HCT116 (cell line): ENCODE results near the gene SNRPA1. TPM values are rescaled to one million over a fixed set of nuclear protein-coding genes. Genes with fewer than 3 reads are reported as not detected.

Experiments
- ATAC-seq: fragments of 200-7000 bp; cut with Tn5 transposase; 2 replicates; pipeline ENCODE4 v1.9.1; 2020; ENCODE audit warnings: mild to moderate bottlenecking, moderate library complexity
- BruUV-seq: library from RNA; stranded (reverse); fragments of 400-500 nt; replicated peaks from 2 replicates; lab custom pipeline; 2021; lab: Mats Ljungman, UMichigan
- CTCF ChIA-PET: fragments of 300-600 bp; sonication (Branson Sonifier 250); formaldehyde crosslinking; loops from one replicate; lab custom pipeline; 2021; ENCODE audit warnings: antibody characterized with exemption; lab: Charles Lee
- POLR2A ChIA-PET: fragments of 300-600, 350-600 bp; sonication (Branson Sonifier 250); formaldehyde crosslinking; loops from one replicate; lab custom pipeline; 2021; ENCODE audit warnings: antibody characterized with exemption; lab: Charles Lee
- RAD21 ChIA-PET, 2 experiments: fragments of 300-600 bp; sonication (Branson Sonifier 250); formaldehyde crosslinking; loops; one replicate each; lab custom pipeline; 2023; ENCODE audit warnings: low total read pairs in 2 of 2; ENCODE audit not compliant: uncharacterized antibody in 2 of 2, unreplicated experiment in 2 of 2, low non-redundant PET in 1 of 2; lab: Charles Lee
- DNase-seq: peaks from one replicate; pipeline ENCODE4 v3.0.0-alpha.2; 2010; ENCODE audit warnings: low read depth, low spot score
- H2AFZ ChIP-seq: fragments of 200-600 bp; shearing (Covaris generic), sonication (generic); 2 replicates; pipeline ENCODE4 v1.6.1; 2017; ENCODE audit warnings: low read depth, mixed run types, mixed read lengths, antibody characterized with exemption, low read length; ENCODE audit not compliant: poor library complexity, severe bottlenecking
- H3K27ac ChIP-seq: 2 replicates; pipeline ENCODE4 v1.5.1; 2012; ENCODE audit warnings: low read depth, low read length
- H3K27me3 ChIP-seq: fragments of 200-600 bp; sonication (generic); 2 replicates; pipeline ENCODE4 v1.6.1; 2016; ENCODE audit warnings: mixed run types, low read length, mixed read lengths; ENCODE audit not compliant: insufficient read depth
- H3K36me3 ChIP-seq, 2 experiments: fragments of 200-500 bp in 1 of 2; fragments of 200-600 bp in 1 of 2; sonication (Bioruptor generic) in 1 of 2; sonication (generic) in 1 of 2; 2 replicates each; pipeline versions ENCODE4 v1.5.1 to v1.6.1; 2014 to 2016; ENCODE audit warnings: low read length in 2 of 2, inconsistent platforms in 1 of 2, mixed read lengths in 1 of 2, mixed run types in 1 of 2; ENCODE audit not compliant: insufficient read depth in 2 of 2, control insufficient read depth in 1 of 2
- H3K4me1 ChIP-seq, 2 experiments: fragments of 200-600 bp in 1 of 2; sonication (generic) in 1 of 2; 2 replicates each; pipeline versions ENCODE4 v1.5.1 to v1.6.1; 2012 to 2017; ENCODE audit warnings: low read length in 2 of 2, inconsistent platforms in 1 of 2, mild to moderate bottlenecking in 1 of 2, mixed read lengths in 1 of 2, mixed run types in 1 of 2, moderate library complexity in 1 of 2; ENCODE audit not compliant: insufficient read depth in 2 of 2, control insufficient read depth in 1 of 2
- H3K4me2 ChIP-seq: fragments of 200-600 bp; sonication (generic); 2 replicates; pipeline ENCODE4 v1.6.1; 2017; ENCODE audit warnings: mixed run types, low read length, mixed read lengths
- H3K4me3 ChIP-seq, 2 experiments: fragments of 200-600 bp in 1 of 2; sonication (generic) in 1 of 2; replicated peaks in 1 of 2; 2 replicates each; pipeline ENCODE4 v1.5.1; 2011 to 2016; ENCODE audit warnings: low read length in 2 of 2, control low read depth in 1 of 2, low read depth in 1 of 2, mild to moderate bottlenecking in 1 of 2, mixed read lengths in 1 of 2, mixed run types in 1 of 2
- H3K79me2 ChIP-seq: fragments of 200-600 bp; sonication (generic); 2 replicates; pipeline ENCODE4 v1.6.1; 2017; ENCODE audit warnings: mild to moderate bottlenecking, mixed run types, low read length, moderate library complexity, mixed read lengths; ENCODE audit not compliant: insufficient read depth
- H3K9ac ChIP-seq: fragments of 200-600 bp; sonication (generic); 2 replicates; pipeline ENCODE4 v1.6.1; 2016; ENCODE audit warnings: low read length, mixed read lengths
- H3K9me2 ChIP-seq: fragments of 200-600 bp; sonication (generic), shearing (Covaris generic); 2 replicates; pipeline ENCODE4 v1.6.1; 2017; ENCODE audit warnings: mixed run types, mild to moderate bottlenecking, moderate library complexity; ENCODE audit not compliant: insufficient read depth
- H3K9me3 ChIP-seq, 2 experiments: fragments of 200-500 bp in 1 of 2; fragments of 200-600 bp in 1 of 2; sonication (Bioruptor generic) in 1 of 2; sonication (generic) in 1 of 2; 2 replicates each; pipeline ENCODE4 v1.6.1; 2014 to 2017; ENCODE audit warnings: low read length in 2 of 2, mixed read lengths in 2 of 2, inconsistent platforms in 1 of 2, low read depth in 1 of 2, mild to moderate bottlenecking in 1 of 2, mixed run types in 1 of 2, moderate library complexity in 1 of 2; ENCODE audit not compliant: control insufficient read depth in 1 of 2, insufficient read depth in 1 of 2
- H4K20me1 ChIP-seq: fragments of 200-600 bp; sonication (generic), shearing (Covaris generic); 2 replicates; pipeline ENCODE4 v1.6.1; 2017; ENCODE audit warnings: mixed run types, mild to moderate bottlenecking, moderate library complexity; ENCODE audit not compliant: insufficient read depth
- CBX3 ChIP-seq: IDR thresholded peaks from 2 replicates; pipeline ENCODE4 v1.6.1; 2012; ENCODE audit warnings: low read depth
- SIN3A ChIP-seq: IDR thresholded peaks from 2 replicates; pipeline ENCODE4 v1.6.1; 2012; ENCODE audit warnings: low read depth
- TCF7L2 ChIP-seq: IDR thresholded peaks from 2 replicates; pipeline ENCODE4 v1.7.0; 2011; ENCODE audit warnings: borderline replicate concordance, inconsistent platforms; ENCODE audit not compliant: insufficient read depth, insufficient read length; ENCODE audit errors: extremely low read depth
- YY1 ChIP-seq: IDR thresholded peaks from 2 replicates; pipeline ENCODE4 v1.6.1; 2011; ENCODE audit warnings: low read length, low read depth, moderate library complexity, mild to moderate bottlenecking; ENCODE audit not compliant: insufficient replicate concordance; ENCODE audit errors: extremely low read depth
- intact Hi-C: fragments of 100-400 bp; cut with micrococcal nuclease; formaldehyde crosslinking; loops from 2 replicates; pipeline ENCODE4 v1.10.0; 2022
- total RNA-seq: library from RNA; stranded (reverse); gene quantifications from one replicate; pipeline ENCODE4 v1.2.1, GENCODE V29; 2021; ENCODE audit not compliant: unreplicated experiment
- TF ChIP-seq, protein P1 (sequence below), 3 experiments: fragments of 200-600 bp in 1 of 3; sonication (generic) in 1 of 3; IDR thresholded peaks in 2 of 3; conservative IDR thresholded peaks in 1 of 3; 2 replicates each; pipeline ENCODE4 v1.5.1; 2012 to 2017; ENCODE audit warnings: low read depth in 2 of 3, low read length in 2 of 3, antibody characterized with exemption in 1 of 3, borderline replicate concordance in 1 of 3, control low read depth in 1 of 3, mild to moderate bottlenecking in 1 of 3, mixed read lengths in 1 of 3, mixed run types in 1 of 3, moderate library complexity in 1 of 3; ENCODE audit not compliant: insufficient read depth in 1 of 3

Gene SNRPA1
- total RNA-seq, 1 experiment from 2014 or later = 104 TPM

GRCh38 chr15:101277038-101277822 lies 17.8 kb downstream of the SNRPA1 start, which contains the start of gene SELENOS (continued):
- TF ChIP-seq, protein P1, sequence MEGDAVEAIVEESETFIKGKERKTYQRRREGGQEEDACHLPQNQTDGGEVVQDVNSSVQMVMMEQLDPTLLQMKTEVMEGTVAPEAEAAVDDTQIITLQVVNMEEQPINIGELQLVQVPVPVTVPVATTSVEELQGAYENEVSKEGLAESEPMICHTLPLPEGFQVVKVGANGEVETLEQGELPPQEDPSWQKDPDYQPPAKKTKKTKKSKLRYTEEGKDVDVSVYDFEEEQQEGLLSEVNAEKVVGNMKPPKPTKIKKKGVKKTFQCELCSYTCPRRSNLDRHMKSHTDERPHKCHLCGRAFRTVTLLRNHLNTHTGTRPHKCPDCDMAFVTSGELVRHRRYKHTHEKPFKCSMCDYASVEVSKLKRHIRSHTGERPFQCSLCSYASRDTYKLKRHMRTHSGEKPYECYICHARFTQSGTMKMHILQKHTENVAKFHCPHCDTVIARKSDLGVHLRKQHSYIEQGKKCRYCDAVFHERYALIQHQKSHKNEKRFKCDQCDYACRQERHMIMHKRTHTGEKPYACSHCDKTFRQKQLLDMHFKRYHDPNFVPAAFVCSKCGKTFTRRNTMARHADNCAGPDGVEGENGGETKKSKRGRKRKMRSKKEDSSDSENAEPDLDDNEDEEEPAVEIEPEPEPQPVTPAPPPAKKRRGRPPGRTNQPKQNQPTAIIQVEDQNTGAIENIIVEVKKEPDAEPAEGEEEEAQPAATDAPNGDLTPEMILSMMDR (IDR thresholded peaks at IDR 0.05 in 2 of 3, conservative IDR thresholded peaks at IDR 0.05 in 1 of 3; ENCODE audit: borderline replicate concordance in 1 of 3, insufficient read depth in 1 of 3, low read depth in 2 of 3, low read length in 2 of 3) = no peak

DNA sequence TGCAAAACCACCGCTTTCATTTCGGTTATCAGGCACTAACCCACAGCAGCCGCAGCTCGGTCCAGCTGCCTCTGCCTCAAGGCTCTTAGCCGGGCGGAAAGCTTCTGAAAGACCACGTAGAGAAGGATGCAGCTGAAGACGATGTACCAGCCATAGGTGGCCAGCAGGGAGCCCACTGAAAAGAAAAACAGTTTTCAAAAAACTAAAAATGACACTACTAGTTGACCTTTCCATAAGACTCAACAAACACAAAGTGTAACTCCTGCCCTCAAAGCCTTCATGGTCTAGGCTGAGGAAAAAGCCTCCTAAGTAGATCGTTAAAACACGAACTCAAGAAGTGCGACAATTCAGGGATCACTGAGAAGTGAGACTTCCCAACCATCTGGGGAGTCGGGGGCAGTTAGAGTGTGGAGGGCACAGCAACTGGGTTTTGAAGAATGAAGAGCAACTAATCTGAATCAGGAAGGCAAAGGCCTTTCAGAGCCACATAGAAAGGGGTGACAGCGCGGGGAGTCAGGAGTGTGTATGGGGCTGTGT lies 18.5 kb downstream of the SNRPA1 start:
- intact Hi-C loops = no loop called here
- no peaks in the 10 kb centered on the region for H3K9me3 ChIP-seq
- ChIA-PET POLR2A (interaction anchor here (0.7 to 1.0 kb wide), 2 partner anchors 25 to 344 kb away, joined by 3 read pairs; partner anchors contain the start of gene CHSY1), CTCF (interaction anchor here (1.2 kb wide), 1 partner anchor 378 kb away, joined by 4 read pairs; no protein-coding TSS in a partner anchor), RAD21 (no interaction called here)
- H3K27ac ChIP-seq = peak overlapping the region; percentile 77
- H3K79me2 ChIP-seq = peaks cover 32% of the 10 kb centered on the region
- peaks cover 39 to 51% of the 10 kb centered on the region in 2 experiments for H3K36me3 ChIP-seq
- H3K4me1 ChIP-seq = peaks cover 2 to 12% of the 10 kb centered on the region in 2 experiments; a peak in 3 of 4 replicates
- H3K4me3 ChIP-seq = peak overlapping the region; percentile 83 to 94
- peak overlapping the region; percentile 82 for H3K4me2 ChIP-seq
- TSS peak; percentile 30 for BruUV-seq
- no peaks in the 10 kb centered on the region for H3K9me2 ChIP-seq
- no peaks in the 10 kb centered on the region for H4K20me1 ChIP-seq
- no peaks in the 10 kb centered on the region for H3K27me3 ChIP-seq
- peak overlapping the region; percentile 77 for H3K9ac ChIP-seq
- H2AFZ ChIP-seq = no peak overlapping the region
- ATAC-seq (peak; percentile 40), DNase-seq (no peak)
- TF ChIP-seq, protein P1 (IDR thresholded peaks at IDR 0.05 in 2 of 3, conservative IDR thresholded peaks at IDR 0.05 in 1 of 3; ENCODE audit: borderline replicate concordance in 1 of 3, insufficient read depth in 1 of 3, low read depth in 2 of 3, low read length in 2 of 3) = peak in 2 of 3 experiments; percentile 19 to 42; a peak in 2 of 6 replicates
- TF ChIP-seq TCF7L2 (no peak), SIN3A (0 out of 2 replicates have a peak, but pooled peaks have one; percentile 21), YY1 (no peak), CBX3 (no peak)
